ENCODE measurements around the gene MARCHF10.

DNA sequence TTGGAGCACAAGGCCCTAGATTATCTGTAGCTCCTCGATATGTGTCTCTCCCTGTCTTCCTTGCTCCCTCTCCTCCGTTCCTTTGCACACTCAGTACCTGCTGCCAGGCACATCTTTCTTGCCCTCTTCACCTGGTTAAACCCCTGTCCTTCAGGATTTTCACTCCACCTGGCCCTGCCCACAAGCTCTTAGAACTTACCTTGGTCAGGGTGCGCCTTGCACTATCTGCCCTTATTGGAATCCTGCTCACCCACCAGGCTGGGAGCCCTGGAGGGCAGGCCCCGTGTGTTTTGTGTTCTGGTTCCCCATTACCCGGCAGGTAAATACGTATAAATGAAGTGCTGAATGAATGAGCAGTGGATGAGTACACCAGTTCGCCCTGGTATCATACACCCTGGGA lies 54.6 kb downstream of the MARCHF10 start:
- TF ChIP-seq POLR2A (IDR thresholded peaks at IDR 0.05; ENCODE audit: low read depth, low read length) (no peak), CTCF (conservative IDR thresholded peaks at IDR 0.05; ENCODE audit: low read depth, low read length) (no peak), FOS (IDR thresholded peaks at IDR 0.05; ENCODE audit: low read depth, low read length) (no peak), CEBPB (IDR thresholded peaks at IDR 0.05; ENCODE audit: low read depth, low read length) (no peak), BHLHE40 (IDR thresholded peaks at IDR 0.05; ENCODE audit: low read depth, low read length) (no peak)

All from IMR-90 (cell line).